GM18511 (cell line): ENCODE results near the gene OCA2.
"Not testable (repeated sequence)": the region's sequence is repeated elsewhere in the genome, so short reads cannot be mapped to it uniquely, and the experiment has no call there.

ENCODE experiments used
- ATAC-seq: cut with Tn5 transposase; IDR thresholded peaks from one replicate; pipeline ENCODE4 v1.9.1; 2021; ENCODE audit warnings: mild to moderate bottlenecking, moderate library complexity; ENCODE audit not compliant: unreplicated experiment

The OCA2 gene

DNA sequence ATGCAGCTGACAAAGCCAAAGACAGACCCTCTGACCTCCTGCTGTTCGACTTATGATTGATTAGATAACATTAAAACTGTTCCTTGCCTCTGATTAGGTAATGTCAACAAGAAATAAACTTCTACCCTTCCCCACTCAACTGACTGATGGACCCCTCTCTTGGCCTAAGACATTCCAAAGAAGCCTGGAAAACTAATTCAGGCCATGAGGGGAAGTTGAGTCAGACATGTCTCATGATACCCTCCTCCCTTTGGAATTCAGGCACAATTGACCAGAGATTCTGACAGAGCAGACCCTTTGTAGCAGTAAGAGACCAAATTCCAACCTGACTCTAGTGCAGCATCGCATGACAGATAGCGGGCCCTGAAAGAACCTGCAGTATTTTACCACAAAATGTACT lies 354.5 kb downstream of the OCA2 start:
- ATAC-seq: no peak

- no peak for ATAC-seq
Measured at GRCh38 chr15:27743638-27744037, 355.5 kb downstream of the OCA2 start.

DNA sequence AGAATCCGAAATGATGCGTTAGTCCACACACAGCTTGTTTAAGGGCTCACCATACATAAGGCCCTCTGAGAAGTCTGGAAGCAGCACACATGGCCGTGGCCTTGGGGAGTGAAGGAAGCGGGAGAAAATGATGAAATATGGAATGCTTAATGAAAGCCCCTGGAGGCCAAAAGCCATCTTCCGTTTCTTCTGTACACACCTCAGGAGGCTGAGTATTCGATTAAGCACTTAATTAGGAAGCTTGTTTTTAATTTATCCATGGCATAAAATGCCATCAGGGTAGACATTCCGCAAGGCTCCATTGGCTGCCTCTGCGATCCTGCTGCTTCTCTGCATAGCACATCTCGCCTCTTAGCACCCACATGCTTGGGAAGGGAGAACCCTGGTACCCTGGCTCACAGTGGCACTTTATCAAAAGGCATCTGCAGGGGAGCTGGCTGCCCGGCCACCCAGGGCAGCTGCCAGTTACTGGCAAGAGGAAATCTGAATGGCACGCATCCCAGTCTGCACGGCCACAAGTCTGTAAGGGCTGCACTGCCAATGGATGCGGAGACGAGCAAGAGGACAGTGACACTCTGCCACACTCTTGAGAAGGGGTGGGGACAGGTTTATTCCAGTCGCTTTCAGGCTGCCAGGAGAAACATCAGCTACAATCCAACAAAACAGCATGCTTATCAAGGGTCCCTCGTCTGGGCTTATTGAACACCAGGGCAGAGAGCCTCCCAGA lies 356.2 kb downstream of the OCA2 start:
- no peak for ATAC-seq

DNA sequence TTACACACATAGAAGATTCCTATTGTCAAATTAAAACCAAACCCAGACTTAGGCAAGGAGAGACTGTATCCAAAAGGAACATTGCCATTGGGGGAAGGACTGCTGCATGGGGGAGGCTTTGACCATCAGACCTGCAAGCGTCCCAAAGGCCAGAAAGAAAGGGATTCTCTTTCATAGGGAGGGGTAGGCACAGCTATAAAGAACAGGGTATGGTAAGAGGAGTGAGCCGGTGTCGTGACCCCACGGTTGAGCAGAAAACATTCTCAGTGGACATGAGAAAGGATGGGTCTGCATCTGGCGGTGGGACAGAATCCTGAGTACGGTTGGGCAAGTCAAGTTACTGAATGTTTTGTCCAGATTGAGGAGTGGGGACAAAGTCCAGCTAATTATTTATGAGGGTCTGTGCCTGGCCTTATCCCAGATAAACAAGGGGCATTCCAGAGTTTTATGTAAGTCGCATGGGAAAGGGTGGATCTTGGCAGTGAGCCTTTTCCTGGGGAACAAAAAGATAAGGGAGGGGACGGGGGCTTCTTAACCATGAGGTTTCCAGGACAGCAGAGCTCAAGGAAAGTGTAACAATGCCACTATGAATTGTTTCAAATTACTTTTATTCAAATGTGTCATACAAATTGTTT lies 357.8 kb downstream of the OCA2 start:
- no peak for ATAC-seq

DNA sequence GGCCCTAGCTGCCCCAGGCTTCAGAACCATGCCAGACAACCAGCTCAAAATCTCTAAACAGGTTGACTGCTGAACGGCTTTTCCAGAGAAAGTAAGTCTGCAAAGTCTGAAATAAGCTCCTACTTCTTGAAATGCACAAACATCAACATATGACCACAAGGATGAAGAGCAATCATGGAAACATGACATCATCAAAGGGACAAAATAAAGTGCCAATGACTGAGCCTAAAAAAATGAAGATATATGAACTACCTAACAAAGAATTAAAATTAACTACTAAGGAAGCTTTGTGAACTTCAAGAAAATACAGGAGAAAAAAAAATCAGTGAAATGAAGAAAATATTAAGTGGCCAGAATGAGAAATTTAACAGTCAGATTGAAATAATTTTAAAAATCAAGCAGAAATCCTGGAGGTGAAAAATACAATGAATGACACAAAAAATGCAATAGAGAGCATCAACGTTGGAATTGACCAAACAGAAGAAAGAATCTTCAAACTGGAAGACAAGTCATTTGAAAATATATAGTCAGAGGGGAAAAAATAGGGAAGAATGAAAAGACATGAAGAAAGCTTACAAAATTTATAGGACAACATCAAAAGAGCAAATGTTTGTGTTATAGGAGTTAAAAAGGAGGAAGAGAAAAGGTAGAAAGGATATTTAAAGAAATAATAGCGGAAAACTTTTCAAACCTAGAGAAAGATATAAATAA lies 364.2 kb downstream of the OCA2 start:
- ATAC-seq: no peak

DNA sequence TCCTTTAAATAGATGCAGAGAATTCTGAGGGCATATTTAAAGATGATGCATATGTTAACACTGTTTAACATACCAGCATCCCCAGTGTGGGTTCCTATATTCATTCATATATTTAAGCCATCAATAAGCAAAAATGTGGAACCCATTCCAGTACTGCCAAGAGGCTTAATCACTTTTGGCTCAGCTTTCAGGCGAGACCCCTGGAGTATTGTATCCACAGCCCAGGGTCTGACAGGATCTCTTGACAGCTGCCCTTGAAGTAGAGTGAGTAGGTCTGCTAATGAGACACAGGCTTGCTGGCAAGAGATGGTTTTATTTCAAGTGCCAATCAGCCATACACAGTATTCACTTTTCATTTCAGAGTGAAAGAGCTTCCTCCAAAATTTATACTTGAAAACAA lies 367.3 kb downstream of the OCA2 start:
- no peak for ATAC-seq

DNA sequence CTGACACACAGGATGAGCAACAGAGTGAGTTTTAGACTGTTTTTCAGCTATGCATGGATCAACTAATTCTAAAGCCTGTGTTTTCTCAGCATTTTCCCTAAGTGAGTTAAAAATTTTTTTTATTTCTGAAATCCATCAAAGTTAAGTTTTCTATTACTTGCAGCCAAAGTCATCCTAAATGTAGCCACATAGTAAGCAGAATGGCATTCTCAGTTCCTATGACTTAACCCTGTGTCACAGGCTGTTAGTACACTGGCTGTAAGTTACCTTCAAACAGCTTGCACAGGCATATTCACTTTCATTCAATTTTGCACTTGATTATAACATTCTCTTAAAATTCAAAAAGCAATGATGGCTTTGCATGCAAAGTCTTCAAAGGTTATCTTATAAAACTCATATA lies 368.2 kb downstream of the OCA2 start:
- no peak for ATAC-seq

- ATAC-seq: no peak
Measured at GRCh38 chr15:27725731-27726130, 373.4 kb downstream of the OCA2 start.

DNA sequence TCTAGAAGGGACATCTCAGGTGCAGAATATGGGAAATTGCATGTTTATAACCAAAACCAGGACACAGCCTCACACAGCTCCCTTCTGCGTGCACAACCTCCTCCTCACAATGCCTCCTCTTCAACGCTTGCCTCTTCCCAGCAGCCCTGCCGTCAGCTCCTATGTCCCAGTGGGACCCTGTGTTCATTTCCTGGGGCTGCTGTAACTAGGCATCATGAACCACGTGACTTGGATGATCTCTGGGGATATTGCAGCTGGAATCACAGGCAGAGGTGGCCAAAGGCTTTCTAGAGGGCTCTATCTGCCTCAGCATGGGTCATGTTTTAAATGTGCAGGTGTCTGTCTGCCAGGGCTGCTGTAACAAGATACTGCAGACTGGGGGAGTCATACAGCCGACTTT lies 375.3 kb downstream of the OCA2 start:
- ATAC-seq: no peak

- no peak for ATAC-seq
Measured at GRCh38 chr15:27722102-27722501, 377.0 kb downstream of the OCA2 start.

DNA sequence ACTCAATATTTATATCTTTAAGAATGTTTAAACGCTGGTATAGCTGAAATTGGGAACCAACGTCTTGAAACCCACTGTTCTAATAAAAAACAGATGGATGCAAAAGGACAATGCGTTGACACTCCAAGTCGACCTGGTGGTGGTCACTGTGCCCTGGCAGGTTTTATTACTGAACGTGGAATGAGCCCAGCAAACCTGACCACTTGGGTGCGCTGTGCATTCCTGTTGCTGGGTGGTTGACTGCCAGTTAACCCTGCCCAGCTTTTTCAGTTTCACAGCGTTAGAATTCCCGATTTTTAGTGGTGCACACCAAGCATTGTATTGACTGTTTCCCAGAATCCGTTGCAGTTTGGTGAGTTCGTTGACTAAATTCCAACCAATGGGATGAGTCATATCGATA lies 384.4 kb downstream of the OCA2 start:
- no peak for ATAC-seq

DNA sequence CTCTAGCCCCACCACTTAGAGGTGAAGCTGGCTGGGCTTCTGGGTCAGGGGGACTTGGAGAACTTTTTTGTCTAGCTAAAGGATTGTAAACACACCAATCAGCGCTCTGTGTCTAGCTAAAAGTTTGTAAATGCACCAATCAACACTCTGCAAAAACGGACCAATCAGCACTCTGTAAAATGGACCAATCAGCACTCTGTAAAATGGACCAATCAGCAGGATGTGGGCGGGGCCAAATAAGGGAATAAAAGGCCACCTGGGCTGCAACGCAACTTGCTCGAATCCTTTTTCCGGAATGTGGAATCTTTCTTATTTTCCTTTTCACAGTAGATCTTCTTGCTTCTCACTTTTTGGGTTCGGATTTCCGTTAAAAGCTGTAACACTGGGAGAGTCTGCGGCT lies 385.3 kb downstream of the OCA2 start:
- ATAC-seq: not testable (repeated sequence)

DNA sequence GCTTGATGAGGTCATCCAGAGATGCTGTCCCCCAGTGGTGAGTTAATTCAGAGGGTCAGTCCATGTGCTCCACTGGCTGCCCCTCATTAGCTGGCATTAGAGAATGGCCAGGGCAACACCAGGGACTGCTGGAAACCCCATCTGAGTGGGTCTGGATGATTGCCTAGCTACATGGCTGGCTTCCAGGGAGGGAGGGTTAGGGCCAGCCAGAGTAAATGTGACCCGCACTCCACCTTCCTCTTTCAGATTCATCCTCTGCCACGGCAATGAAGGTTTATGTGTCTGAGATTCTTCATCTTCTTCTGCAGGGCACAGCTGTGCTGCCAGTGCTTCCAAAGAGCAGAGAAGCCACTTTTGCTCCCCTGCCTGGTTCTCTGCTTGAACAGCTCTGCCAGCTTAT lies 391.9 kb downstream of the OCA2 start:
- no peak for ATAC-seq

- ATAC-seq: no peak
Measured at GRCh38 chr15:27706300-27706699, 392.8 kb downstream of the OCA2 start.

- ATAC-seq: no peak
Measured at GRCh38 chr15:27705056-27705455, 394.1 kb downstream of the OCA2 start.
